Activated CD8-positive, alpha-beta memory T cell treated with anti-CD3 and anti-CD28 coated beads for 24 hours (primary cell): ENCODE results near the gene NTSR1.
"Not testable (repeated sequence)": the region's sequence is repeated elsewhere in the genome, so short reads cannot be mapped to it uniquely, and the experiment has no call there.

ENCODE experiments used
- DNase-seq: peaks from one replicate; pipeline ENCODE4 v3.0.0-alpha.2; 2020

Gene NTSR1

DNA sequence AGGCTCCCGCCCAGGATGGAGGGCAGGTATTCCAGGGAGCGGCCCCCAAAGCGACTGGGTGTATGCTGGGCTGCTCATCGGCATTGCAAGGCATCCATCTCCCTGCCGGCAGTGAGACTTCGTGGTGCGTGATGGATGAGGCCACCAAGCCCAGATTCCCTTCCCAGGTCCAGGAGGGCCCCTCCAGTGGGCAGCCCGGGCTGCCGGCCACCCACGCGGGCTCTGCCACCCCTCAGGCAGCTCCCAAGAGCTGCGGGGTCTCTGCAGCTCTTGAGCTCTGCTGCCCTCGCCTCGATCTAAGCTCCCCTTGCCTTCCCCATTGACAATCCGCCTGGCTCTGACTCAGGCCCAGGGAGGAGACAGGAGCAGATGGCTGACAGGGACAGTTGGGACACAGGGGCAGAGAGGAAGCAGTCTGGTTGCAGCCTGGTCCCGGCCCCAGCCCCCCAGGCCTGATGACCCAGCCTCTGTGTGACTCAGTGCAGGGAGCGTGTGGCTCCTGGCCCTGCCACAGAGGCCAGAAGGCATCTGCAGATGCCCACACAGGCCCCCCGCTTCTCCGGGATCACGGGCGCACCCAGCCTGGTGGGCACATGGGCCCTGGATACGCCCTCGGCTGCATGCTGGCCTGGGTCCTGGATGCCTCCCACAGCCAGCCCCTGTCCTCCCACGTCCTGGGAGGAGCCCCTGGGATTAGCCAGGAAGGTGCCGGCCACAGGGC, 33.3 kb upstream of the NTSR1 start:
- DNase-seq = no peak

DNA sequence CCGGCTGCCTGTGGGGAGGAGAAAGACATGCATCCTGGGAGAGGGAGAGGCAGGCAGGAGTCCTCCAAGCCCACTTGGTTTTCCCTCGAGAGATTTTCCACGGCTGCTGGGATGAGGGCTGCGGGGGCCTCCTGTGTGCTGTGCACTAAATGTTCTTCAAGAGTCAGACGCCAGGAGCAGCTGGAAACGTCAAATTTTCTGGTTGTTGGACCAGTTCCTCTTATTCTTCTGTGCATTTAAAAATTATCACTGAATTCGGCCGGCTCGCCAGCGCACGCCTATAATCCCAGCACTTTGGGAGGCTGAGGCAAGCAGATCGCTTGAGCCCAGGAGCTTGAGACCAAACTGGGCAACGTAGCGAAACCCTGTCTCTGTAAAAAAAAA, 32.8 kb upstream of the NTSR1 start:
- no peak for DNase-seq

DNA sequence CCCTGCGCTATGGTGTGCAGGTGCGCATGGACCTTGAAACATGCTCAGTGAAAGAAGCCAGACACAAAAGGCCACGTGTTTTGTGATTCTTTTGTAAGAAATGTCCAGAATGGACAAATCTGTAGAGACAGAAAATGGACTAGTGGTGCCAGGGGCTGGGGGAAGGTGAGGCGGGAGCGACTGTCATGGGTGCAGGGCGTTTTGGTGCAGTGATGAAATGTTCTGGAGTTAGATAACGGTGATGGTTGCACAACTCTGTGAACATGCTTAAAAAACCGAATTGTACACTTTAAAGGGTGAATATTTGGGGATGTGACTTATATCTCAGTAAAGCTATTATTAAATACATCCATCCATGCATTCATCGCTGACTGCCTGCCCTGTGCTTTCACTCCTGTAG, 31.7 kb upstream of the NTSR1 start:
- no peak for DNase-seq

DNA sequence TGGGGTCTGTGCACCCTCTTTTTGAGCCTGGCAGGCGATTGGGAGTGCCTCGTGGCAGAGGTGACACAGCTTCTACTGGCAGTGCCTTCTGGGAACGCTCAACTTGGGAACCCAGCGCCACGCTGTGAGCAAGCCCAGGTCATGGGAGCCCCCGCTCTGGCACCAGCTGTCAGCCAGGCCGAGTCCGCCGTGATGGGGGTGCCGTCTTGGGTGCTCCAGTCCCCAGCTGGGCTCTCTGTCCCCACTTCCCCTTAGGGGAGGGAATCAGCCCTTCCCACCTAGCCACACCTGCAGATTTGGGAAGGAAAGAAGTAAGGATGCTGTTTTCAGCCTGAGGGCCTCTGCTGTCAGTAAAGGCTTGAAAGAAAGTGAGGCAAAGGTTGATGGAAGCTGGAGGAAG, 31.0 kb upstream of the NTSR1 start:
- no peak for DNase-seq

DNA sequence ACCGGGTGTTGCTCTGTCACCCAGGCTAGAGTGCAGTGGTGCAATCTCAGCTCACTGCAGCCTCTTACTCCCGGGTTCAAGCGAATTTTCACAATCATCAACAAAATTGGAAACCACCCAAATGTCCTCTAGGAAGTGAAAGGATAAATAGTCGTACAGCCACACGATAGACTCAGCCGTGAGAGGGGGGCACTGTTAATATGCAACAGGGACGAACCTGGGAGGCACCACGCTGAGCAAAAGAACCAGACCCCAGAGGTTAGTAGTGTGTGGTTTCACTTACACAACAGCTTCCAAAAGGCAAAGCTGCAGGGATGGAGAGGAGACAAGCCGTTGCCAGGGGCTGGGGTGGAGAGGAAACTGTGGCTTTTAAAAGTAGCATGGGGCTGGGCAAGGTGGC, 30.1 kb upstream of the NTSR1 start:
- DNase-seq = no peak

DNA sequence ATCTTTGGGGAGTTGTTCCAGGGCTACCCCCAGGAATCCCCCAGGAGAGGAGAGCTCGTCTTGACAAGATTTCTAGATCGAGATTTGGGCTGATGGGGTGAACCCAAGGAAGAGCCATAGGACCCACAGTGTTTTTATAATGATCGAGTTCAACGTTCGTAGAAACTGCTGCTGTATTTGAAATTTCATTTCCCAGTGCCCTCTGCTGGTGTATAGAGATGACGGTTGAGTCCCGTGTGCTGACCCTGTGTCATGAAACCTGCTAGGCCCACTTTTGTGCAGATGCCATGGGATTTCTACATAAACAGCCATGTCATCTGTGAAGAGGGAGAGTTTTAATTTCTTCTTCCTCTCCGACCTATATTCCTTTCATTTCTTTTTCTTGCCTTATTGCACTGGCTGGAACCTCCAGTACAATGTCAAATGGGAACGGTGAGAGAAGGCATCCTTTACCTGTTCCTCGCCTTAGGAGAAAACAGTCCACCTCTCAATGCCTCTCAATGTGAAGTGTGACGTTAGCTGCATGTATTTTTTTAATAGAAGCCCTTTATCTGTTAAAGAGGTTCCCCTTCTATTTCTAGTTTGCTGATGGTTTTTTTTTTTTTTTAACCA, 28.6 kb upstream of the NTSR1 start:
- no peak for DNase-seq

DNA sequence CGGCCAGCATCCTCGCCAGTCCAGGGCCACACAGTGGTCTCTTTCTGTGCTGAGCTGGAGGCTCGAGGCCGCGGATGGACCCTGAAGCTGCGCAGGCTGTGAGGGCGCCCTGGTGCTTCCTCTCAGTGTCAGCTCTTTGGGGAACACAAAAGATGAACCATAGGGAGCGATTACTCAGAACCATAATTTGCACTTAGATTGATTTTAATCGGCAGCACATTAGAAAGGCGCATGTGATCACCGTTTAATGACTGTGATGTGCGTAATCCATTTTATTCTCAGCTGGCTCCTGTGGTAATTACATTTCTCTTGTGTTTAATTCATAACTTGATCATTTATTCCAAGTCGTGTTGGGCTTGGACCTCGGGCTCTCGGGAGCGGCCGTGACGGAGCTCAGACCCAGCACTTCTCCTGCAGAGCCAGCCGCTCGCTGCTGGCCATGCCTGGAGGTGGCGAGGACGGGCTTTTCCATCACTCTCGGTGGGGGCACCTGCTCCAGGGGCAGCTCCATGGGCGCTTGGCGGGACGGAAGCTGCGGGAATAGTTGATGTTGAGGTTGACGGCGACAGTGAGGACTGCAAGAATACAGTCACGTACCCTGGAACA, 25.6 kb upstream of the NTSR1 start:
- DNase-seq = no peak

DNA sequence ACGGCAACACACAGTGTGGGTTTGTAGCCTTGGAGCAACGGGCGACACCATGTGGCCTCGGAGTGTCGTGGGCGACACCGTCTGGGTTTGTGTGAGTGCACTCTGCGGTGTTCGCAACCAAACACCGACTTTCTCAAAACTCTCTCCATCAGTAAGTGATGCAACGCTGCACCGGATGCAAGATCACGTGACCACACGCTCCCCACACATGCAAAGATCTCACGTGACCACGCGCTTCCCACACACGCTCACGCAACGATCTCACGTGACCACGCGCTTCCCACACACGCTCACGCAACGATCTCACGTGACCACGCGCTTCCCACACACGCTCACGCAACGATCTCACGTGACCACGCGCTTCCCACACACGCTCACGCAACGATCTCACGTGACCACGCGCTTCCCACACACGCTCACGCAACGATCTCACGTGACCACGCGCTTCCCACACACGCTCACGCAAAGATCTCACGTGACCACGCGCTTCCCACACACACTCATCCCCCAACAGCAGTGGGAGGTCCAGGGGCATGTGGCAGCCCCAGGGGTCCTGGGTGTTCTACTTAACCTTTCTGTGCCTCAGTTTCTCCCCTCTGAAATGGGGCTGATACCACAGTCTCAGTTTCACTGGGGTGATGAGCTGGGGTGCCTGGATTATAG, 24.8 kb upstream of the NTSR1 start:
- not testable (repeated sequence) for DNase-seq

DNA sequence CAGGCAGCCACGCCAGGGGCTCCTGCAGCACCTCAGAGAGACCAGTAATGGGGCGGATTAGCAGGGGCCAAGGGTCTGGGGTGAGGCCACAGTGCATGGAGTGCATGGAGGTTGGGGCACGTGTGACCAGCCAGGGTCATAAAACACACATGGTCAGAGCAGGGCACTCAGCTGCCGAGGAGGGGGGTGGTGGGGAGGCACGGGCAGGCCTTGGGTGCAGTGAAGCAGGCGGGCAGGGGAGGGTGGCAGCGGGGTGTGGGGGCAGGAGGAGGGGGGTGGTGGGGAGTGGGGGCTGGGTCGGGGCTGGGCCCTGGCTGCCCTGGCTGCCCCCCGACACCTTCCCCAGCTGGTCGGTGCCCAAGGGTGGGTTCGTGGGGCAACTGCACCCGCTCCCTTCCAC, 23.7 kb upstream of the NTSR1 start:
- DNase-seq = no peak

DNA sequence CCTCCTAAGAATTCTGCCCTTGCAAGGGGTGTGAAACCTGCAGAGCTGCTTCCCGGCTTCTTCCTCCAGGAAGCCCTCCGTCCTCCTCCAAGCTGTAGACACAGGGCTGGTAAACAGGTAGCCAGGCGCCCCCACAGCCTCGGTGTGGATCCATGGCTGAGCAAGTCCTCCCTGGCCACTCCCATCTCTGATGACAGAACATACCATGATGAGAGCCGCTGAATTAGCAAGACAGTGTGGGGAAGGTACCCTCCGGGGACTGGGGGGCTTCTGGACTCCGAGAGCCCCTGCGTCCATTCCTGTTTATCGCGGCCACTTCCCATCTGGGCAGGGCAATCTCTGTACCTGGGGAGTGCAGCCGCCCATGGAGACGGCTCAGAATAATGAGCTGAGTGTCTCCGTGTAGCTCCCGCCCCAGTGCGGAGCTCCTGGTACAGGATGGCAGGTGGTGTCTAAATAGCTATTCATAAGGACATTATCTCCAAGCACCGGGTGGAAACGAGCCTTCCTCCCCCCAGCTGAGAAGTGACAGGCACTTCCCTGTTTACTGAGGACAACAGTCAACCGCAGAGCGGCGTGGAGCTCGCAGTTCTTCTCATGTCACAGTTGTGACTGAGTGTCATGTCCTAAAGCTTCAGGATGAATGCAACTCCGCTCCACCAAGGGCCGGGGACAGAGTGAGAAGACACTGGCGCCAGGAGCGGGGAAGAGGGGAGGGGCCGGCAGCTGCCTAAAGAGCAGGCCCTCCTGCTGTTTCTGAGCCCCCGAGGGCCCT, 22.7 kb upstream of the NTSR1 start:
- DNase-seq = no peak

DNA sequence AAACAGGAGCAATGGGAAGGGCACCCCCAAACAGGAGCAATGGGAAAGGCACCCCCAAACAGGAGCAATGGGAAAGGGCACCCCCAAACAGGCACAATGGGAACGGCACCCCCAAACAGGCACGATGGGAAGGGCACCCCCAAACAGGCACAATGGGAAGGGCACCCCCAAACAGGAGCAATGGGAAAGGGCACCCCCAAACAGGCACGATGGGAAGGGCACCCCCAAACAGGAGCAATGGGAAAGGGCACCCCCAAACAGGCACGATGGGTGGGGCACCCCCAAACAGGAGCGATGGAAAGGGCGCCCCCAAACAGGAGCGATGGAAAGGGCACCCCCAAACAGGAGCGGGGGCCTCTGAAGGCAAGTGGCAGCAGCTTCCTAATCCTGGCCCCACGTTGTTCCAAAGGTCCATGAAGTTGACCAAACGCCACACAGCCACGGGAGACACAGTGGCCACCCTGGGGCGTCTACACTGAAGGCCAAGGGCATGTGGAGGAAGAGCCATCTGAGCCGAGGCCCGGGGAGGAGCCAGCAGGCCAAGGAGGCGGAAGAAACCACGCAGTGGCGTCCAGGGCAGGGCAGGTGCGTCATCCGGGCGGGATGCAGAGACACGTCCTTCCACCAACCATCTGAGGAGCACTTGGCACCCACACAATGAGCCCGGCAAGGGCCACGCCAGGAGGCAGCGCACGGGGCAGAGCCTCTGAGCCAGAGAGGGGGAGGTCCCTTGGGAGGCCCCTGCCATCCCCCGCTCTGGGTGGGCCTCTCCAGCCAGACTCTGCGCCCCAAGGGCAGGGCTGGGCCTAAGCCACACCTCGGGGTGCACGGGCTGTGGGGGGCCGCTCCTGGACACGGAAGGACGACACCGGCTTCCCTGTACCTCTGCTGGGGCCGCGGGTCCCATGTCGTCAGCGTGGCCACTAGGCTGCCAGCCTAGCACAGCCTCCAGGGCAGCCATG, 21.5 kb upstream of the NTSR1 start:
- DNase-seq = no peak

DNA sequence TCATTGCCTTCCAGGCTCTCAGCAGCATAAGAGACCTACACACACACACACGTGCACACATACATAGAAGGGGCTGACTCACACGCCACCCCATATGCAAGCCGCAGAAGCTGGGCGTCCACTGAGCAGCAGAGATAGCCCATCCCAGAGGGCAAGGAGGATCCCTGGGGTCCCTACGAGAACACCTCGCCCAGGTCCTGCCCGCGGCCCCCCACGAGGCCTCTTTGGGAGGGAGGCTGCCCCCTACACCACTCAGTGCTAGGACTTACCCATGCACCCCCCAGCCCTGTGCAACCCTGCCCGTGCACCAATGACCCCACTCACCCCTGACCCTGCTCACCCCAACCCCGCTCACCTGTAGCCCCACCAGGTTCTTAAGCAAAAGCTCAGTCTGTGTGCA, 20.6 kb upstream of the NTSR1 start:
- no peak for DNase-seq

DNA sequence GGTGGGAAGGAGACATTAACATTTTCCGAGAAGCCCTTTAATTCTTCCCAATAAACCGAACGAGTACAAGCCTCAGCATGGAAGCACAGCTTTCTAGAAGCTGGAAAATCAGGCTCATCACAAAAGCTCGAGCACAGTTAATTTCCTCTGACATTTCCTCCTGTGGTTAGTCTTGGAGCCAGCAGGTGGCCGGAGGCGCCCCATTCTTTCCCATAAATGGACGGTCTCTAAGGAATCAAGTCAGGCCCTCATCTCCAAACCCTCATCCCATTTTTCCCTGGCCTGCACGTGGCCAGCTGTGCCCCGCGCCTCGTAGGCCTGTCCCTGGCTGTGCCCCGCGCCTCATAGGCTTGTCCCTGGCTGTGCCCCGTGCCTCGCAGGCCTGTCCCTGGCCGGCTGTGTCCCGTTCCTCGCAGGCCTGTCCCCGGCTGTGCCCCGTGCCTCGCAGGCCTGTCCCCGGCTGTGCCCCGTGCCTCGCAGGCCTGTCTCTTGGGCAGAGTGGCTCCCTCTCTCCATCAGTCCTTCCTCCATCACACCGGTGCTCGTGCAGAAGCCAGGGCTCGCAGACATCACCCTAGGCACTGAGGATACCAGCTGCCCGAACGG, 19.7 kb upstream of the NTSR1 start:
- DNase-seq = no peak

DNA sequence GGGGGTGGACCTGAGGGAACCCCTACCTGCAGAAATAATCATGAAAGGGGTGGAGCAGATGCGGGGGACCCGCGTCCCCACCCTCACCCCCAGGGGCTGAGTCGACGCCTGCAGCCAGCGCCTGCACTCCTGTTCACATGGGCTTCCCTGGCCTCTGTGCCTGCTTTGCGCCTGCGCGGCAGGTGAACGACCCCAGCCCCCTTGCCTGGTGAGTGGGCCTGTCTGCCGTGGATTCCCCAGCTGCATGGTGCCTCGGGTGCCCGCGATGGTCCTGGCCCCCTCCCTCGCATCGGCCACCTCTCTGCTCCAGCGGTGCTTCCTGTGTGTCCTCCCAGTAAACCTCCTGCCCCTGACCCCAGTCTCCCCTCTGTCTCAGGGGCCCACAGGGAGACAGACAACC, 18.8 kb upstream of the NTSR1 start:
- DNase-seq = no peak

DNA sequence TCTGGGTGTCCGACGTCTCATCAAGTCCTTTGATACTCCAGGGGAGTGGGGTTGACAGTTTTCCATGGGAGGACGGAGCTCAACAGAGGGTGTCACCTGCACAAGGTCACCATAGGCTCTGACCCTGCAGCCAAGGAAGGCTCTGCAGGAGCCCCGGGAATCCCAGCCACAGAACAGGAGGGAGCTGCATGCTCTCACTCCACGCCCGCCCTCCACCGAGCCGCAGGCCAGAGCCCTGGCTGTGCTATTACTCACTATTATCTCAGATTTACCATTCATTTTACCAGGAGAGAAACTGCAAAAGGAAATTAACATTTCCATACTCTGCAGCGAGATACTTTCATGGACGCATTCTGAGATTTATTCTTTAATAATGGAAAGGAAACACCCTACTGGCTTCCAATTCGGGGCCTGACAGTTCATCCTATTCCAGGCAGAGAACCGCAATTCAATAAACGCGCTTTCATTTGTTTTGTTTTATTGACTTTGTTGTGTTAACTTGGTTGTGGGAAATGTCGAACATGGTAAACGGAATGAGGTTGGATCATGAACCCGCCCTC, 18.3 kb upstream of the NTSR1 start:
- no peak for DNase-seq

DNA sequence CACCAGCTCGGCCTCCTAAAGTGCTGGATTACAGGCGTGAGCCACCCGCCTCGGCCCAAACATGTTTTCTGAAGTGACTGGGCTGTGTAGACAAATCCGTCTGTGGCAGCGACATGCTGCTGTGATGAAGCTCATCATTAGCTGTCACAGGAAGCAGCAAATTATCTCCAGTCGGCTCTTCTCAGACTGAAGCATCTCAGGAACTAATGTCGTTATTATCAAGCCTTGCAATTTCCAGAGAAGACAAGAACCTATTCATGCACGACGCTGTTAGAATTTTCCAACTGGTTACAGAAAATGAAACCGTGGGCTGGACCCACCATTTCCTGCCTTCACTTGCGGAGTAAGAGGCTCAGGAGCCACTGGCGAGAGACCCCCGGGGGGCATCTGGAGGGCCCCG, 17.1 kb upstream of the NTSR1 start:
- DNase-seq = no peak

DNA sequence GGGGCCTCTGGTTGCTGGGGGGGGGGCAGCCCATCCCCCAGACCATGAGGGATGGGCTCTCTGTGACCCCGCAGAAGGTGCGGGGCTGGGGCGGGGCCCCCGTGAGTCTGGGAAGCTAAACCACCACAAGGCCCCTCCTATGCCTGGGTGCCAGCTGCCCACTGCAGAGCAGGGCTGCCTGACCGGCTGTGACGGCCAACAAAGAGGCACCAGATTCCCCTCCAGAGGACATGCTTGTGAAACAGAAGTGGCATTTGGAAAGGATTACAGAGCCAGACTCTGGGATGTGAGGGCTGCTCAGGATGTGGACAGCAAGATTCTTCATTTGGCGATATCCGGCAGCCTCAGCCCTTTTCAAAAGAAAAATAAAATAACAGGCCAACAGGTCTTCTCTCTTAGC, 16.5 kb upstream of the NTSR1 start:
- DNase-seq = no peak

DNA sequence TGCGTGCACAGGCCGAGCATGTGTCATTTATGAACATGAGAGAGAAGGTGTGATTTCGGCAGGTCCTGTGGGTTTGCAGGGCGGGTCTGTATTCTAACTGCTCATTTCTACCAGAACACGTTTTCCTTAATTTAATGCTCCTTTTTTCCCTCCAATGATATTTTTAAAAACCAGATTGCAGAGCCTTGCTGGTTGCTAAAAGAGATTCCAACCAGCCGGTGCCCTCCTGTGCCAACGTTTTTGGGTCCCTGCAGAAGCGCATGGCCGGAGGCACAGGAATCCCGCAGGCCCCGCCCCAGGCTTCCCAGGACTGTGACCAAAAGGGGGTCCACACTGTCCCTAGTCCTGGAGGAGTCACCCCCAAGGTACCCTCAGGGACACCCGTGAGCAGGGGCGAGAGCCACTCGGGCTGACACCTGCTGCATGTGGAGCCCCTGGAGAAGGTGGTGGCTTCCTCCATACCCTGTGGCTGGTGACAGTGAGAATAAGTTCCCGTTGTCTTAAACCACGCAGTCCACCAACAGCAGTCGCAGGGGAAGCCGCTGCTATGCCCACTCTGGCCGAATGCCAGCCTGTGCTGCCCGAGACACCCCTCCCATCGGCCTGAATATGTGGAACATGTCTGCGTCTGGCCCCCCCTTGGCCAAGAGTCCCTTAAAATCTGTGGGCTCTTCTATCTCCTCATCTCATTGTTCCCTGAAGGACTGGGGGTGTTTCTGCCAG, 15.7 kb upstream of the NTSR1 start:
- DNase-seq = no peak

DNA sequence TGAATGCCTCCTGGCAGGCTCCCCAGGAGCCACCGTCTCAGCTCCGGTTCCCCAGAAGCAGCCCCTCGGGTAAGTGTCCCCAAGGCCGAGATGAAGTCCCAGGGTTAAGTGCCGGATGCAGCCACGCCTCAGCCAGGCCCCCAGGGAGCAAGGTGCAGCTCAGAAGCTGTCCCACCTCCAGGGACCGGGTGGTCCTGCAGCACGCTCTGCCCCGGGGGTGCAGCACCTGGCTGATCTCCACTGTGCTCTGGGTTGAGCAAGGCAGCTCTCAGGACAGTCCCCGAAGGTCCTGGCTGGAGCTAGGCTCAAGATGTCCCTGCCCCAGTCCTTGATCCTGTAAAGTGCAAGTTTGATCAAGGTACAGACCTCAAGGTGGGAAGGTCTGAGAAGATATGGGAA, 15.1 kb upstream of the NTSR1 start:
- no peak for DNase-seq

DNA sequence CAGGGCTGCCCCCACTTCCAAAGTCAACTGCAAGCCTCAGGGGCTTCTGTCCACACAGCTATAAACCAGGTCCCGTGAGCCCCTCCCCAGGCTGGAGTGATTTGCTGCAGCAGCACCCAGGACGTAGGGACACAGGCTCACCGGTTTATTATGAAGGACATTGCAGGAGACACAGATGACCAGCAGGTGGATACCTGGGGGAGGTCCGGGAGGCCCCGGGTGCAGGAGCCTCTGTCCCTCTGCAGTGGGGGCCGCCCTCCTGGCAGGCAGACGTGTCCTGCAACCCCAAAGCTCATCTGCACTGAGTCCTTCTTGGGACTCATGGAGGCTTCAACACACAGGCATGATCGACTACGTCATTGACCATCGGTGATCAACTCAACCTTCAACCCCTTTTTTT, 14.5 kb upstream of the NTSR1 start:
- no peak for DNase-seq

DNA sequence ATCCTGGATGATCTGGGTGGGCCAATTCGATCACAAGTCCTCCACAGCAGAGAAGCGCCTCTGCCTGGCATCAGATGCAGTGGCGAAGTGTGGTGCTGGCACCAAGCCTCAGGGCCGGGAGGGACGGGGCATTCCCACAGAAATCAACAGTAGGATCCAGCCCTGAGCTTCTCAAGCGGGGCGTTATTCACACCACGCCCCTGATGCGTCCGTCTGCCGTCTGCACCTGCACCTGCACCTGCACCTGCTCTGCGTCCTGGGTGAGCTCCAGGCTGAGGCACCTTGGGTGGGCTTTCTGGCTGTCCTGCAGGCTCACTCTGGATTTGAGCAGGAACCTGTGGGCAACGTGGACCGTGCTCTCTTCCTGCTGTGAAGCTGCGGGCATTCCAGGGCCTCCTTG, 13.8 kb upstream of the NTSR1 start:
- DNase-seq = no peak
